HuH-7 (cell line): ENCODE measurements around the gene GTPBP3.
A peak's percentile ranks its signal among the peaks of the same experiment; 100 is the strongest.

Source experiments
- DNase-seq: peaks from one replicate; pipeline ENCODE4 v3.0.0; 2011; ENCODE audit warnings: low spot score

GTPBP3 gene

DNA sequence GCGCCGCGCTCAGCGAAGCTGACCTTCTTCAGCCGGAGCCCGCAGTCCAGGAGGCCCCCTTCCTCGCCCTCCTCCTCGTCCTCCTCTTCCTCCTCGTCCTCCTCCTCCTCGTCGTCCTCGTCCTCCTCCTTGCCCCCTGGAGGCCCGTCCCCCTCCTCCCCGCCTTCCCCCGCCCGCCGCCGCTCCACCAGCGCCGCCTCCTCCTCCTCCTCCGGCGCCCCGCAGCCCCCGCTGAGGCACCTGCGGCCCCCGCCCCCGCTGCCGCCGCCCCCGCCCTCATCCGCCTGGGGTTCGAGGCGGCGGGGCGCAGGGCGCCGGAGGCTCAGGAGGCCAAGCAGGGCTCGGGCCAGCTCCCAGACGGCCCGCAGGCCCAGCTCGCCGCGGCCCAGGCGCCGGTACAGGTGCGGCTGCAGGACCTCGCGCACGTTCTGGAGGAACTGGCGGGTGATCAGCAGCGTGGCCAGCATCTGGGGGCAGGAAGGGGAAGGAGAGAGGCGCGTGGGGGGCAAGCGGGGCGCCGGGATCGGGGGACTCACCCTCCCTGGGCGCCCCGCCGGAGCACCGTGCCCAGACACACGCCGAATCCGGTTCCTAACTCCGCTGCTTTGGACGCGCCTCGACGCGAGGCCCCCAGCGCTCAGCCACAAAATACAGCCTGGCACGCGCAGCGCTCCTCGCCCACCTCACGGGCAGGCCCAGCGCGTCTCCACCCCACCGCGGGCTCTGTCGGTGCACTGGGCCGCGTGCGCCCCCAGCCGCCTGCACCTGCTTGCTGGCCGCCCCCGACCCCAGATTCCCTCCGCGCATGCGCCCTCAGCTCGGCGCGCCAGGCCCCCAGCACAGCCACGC is 8.6 kb upstream of the GTPBP3 start:
- DNase-seq: no peak

DNA sequence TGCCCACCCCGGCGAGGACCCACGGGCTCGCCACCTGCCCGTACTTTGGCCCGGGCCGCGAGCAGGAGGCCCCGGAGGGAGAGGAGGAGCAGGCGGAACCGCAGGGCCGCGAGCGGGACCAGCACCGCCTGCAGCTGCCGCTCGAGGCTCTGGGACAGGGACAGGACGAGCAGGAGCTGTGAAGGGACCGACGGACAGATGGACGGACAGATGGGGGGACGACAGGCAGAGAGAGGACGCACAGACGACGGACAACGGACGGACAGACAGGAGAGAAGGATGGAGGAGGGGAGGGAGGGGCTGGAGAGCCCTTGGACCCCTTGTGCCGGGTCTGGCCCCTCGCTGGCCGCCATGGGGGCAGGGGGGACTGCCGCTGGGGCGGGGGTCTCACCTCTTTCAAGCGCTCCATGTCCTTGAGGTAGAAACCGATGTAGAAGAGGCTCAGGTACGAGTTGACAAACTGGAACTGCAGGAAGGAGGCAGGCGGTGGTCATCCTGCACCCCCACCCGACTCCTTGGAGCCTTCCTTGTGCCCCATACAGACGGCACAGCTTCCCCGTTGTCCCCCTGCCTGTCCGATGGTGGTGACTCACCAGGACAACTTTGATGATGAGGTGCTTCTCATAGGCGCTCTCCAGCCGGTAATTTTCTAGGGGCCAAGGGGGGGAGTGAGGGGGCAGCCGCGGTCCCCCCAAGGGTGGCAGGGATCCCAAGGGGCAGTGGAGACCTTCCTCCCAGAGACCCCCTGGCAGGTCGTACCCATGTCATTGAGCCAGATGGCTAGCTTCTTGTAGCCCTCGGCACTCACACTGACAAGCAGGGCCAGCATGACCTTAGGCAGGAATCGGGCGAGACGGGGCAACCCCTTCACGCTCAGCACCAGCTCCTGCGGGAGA is 7.7 kb upstream of the GTPBP3 start:
- DNase-seq: no peak

DNA sequence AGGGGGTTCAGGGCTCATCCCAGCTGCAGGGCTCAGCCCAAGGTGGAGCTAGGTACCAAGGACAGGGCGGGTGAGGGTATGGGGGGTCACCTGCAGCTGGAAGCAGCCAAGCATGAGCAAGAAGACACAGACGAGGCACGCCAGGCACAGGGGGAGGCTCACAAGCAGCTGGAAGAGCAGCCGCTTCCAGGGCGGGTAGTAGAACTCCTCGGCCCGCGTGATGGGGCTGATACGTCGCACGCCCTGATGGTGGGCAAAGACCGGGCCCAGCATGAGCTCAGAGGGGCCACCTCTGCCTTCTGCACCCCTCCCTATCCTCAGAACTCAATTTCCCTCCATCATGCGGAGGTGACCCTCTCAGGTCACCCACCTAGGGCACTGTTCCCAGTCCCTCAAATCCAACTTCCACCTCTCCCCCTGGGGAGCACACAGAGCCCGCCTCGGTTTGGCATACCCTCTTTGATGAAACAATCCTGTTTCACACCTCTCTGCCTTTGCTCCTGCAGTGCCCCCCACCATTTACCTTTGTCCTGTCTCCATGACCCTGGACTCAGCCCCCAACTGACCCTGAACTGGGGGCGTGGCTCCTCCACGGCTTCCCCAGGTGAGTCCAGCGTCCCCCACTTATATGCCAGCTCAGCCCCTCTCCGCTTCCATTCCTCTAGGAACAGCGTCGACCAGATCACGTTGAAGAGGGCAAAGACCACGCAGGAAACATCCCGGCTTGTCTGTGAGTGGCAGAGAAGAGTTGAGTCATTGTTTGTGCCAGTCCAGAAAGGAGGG is 6.9 kb upstream of the GTPBP3 start:
- no peak for DNase-seq

DNA sequence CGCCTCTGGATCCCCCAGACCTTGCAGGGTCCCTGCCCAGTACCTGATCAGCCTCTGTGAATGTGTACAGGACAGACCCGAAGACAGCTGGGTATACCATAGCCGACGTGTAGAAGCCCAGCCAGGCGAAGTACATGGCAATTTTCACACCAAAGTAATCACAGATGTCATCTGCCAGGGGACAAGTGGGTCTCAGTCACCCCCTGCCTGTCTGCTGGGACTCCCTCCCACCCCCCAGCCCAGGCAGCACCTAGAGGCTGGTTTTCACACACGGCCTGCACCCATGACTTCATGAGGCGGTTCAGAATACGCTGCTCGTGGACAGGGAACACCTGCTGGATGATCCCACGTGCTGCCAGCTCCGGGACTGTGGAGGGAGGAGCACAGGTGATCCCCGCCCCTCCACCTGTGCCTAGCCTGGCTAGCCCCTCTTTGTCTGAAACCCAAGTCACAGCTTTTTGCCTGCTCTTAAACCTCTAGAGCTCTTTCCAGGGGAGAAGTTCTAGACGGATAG is 6.3 kb upstream of the GTPBP3 start:
- no peak for DNase-seq

- DNase-seq: no peak
Observed at GRCh38 chr19:17332360-17332676, 5.0 kb upstream of the GTPBP3 start.

DNA sequence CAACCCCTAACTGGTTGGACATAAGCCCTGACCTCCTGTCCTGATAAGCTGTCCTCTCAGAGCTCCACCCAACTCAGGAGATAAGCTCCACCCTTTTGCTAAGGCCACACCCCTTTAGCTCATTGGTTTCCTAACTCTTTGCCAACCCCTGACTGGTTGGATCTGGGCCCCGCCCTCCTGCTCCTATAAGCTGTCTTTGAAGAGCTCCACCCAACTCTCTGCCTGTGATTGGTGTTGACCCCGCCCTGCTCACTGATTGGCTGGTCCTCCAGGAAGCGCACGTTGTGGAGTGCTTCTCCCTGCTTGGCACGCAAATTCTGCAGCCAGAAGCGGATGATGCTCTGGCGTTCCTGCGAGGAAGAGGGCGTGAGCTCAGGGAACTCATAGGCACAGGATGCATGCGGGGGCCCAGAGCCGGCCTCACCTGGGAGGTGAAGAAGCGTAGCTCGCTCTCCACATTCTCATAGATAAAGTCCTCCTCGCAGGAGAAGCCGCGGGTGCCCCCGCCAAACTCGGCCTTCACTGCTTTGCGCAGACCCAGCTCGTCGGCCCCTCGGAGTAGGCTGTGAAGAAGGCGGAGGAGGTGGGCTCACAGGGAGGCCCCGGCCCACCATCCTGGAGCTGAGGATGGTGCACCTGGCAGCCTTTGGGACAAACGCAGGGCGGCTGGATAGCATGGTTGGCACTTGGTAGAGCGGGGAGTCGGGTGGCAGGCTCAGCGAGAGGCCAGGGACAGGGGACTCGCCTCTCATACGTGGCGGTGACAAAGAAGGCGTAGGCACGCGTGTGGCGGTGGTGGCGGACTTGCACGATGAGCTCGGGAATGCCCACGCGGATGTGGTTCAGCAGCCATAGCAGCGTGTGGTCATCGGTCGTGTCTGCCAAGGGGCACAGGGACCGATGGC is 4.4 kb upstream of the GTPBP3 start:
- peak; percentile 81 for DNase-seq

- DNase-seq: no peak
Observed at GRCh38 chr19:17333611-17334413, 3.5 kb upstream of the GTPBP3 start.

- peak; percentile 95 for DNase-seq
Observed at GRCh38 chr19:17334414-17335409, 2.6 kb upstream of the GTPBP3 start, which contains the start of gene ANO8. Gene ANO8, minus strand, starts transcription at chr19:17334855. Its CDS starts 185 bp downstream, at chr19:17334670.

DNA sequence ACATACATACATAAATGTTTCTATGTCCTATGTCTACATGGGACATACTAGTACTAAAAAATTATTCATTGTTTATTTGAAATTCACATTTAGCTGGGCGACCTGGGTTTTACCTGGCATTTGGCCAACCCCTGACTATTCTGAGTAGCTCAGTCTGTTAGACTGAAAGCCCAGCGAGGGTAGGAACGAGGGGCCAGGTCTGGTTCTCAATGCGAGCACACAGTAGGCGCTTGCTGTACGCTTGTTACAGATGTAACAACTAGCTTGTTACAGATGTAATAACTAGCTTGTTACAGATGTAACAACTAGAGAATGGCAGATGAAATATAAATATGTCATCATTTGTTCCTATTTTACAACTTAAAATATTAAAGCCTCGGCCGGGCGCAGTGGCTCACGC is 1.8 kb upstream of the GTPBP3 start:
- no peak for DNase-seq

DNA sequence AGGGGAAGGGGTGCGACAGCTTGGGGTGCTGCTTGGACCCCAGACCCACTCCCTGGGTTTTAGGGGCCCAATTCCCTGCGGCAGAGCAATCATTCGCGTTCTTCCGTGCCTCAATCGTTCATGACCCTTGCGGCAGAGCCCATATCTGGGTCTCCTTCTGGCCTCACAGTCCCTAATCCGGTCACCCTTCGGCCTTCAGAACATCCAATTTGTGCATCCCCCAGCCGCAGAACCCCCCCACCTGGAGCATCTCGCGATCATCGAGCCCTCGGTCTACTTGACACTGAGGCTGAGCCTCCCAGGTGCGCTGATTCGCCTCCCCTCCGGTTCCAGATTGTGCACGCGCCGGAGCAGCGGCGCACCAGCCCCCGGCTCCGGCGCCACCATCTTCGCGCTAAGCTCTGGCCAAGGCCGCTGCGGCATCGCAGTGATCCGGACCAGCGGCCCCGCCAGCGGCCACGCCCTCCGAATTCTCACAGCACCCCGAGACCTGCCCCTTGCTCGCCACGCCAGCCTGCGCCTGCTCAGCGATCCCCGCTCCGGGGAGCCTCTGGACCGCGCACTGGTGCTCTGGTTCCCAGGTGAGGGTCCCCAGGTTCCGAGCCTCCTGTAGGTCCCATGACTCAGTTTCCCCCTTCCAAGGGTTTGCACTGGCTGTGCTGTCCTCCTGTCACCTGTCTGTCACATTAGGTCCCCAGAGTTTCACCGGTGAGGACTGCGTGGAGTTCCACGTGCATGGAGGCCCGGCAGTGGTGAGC is 501 bp downstream of the GTPBP3 start:
- DNase-seq: no peak

- no peak for DNase-seq
Observed at GRCh38 chr19:17338433-17339078, 1.2 kb downstream of the GTPBP3 start.

DNA sequence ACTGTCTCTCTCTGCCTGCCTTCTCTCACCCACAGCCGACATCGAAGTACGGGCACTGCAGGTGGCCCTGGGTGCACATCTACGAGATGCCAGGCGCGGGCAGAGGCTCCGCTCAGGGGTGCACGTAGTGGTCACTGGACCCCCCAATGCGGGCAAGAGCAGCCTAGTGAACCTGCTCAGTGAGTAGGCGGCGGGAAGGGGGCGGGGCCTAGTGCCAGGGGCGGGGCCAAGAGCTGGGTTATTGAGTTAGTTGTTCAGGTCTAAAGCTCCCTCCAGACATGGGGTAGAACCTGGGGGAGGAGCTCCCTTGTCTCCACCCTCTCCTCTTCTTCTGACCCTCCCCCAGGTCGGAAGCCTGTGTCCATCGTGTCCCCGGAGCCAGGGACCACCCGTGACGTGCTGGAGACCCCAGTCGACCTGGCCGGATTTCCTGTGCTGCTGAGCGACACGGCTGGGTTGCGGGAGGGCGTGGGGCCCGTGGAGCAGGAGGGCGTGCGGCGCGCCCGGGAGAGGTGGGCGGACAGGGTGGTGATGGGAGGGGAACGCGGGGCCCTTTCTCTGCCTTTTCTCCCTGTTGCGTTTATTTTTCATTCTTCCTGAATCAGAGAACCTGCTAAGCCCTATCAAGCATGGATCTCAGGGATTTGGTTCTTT is 1.9 kb downstream of the GTPBP3 start:
- DNase-seq: no peak

GRCh38 chr19:17340302-17340870 is 3.0 kb downstream of the GTPBP3 start:
- no peak for DNase-seq

DNA sequence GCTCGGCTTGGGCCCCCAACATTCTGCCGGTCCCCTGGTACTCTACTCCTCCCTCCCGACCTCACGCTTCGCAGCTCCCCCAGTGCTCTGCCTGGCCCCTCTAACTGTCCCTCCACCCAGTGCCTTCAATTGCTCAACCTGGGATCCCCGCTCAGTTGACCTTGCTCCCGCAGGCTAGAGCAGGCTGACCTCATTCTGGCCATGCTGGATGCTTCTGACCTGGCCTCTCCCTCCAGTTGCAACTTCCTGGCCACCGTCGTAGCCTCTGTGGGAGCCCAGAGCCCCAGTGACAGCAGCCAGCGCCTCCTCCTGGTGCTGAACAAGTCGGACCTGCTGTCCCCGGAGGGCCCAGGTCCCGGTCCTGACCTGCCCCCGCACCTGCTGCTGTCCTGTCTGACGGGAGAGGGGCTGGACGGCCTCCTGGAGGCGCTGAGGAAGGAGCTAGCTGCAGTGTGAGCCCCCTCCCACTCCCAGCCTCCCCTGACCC is 3.6 kb downstream of the GTPBP3 start:
- no peak for DNase-seq

GRCh38 chr19:17341386-17341785 is 4.0 kb downstream of the GTPBP3 start:
- DNase-seq: no peak

DNA sequence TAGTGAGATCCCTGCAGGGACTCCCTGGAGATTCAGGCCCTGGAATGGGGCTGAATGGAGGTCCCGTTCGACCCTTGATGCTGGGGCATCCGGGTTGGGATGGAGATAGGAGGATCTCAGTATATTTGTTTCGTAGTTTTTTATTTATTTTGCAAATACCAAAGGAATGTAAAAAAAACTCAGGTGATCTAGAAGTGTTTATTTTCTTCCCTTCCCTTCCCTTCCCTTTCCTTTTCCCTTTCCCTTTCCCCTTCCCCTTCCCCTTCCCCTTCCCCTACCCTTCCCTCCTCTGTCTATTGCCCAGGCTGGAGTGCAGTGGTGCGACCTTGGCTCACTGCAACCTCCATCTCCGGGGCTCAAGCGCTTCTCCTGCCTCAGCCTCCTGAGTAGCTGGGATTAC is 4.5 kb downstream of the GTPBP3 start:
- no peak for DNase-seq
